ENCODE results near the gene BIRC3.

DNA sequence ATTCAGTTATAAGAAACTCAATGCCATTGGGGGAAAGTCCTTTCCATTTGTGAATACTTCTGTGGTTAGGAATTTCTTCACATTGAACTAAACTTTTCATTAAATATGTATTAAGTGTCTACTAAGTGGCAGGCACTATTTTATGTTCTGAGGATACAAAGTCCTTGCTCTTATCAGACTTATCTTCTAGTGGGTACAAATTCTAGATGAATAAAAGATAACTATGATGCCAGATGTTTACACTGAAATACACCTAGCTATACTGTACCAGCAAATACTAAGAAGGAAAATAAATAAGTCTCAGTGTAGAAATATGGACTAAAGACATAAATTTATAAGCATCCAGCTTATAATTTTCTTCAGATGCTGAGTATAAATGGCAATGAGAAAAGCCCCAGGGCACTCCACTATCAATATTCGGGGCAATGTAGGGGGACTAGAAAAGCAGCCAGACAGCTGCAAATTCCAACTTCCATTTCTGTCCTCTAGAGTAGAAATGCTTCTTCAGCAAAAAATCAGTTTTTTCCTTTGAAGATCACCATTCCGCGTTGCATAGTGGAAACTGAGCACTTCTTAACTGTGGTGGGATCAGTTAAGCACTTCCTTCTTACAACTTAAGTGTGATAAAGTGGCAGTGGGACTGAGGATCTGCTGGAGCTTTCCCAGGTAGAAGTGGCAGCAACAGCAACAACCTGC lies 11.8 kb upstream of the BIRC3 start:
- TF ChIP-seq, protein P1, sequence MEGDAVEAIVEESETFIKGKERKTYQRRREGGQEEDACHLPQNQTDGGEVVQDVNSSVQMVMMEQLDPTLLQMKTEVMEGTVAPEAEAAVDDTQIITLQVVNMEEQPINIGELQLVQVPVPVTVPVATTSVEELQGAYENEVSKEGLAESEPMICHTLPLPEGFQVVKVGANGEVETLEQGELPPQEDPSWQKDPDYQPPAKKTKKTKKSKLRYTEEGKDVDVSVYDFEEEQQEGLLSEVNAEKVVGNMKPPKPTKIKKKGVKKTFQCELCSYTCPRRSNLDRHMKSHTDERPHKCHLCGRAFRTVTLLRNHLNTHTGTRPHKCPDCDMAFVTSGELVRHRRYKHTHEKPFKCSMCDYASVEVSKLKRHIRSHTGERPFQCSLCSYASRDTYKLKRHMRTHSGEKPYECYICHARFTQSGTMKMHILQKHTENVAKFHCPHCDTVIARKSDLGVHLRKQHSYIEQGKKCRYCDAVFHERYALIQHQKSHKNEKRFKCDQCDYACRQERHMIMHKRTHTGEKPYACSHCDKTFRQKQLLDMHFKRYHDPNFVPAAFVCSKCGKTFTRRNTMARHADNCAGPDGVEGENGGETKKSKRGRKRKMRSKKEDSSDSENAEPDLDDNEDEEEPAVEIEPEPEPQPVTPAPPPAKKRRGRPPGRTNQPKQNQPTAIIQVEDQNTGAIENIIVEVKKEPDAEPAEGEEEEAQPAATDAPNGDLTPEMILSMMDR (IDR thresholded peaks at IDR 0.05; ENCODE audit: low read length), result no peak
- no peak for TF ChIP-seq EZH2 (IDR thresholded peaks at IDR 0.05; ENCODE audit: borderline replicate concordance, low read length)

All from OCI-LY1 (cell line).